K562 (cell line): ENCODE results near the gene PPP2R5A. TPM values are rescaled to one million over a fixed set of nuclear protein-coding genes. Genes with fewer than 3 reads are reported as not detected.
A peak's percentile ranks its signal among the peaks of the same experiment; 100 is the strongest.

ENCODE experiments used
- GATAD2A ChIP-seq: fragments of 450-650 bp; IDR thresholded peaks from 2 replicates; pipeline ENCODE4 v1.6.1; 2017
- LCOR ChIP-seq: sonication (generic); formaldehyde crosslinking; IDR thresholded peaks from 2 replicates; pipeline ENCODE4 v1.8.0; 2022; ENCODE audit warnings: mild to moderate bottlenecking, missing genetic modification reagents
- MYC ChIP-seq, 2 experiments: fragments of 250-450 bp in 1 of 2; sonication (Bioruptor Pico) in 1 of 2; IDR thresholded peaks; 2 replicates each; pipeline versions ENCODE4 v1.5.1 to v1.6.1; 2012 to 2021; ENCODE audit warnings: low read depth in 2 of 2, borderline replicate concordance in 1 of 2, improper control_type of control experiment in 1 of 2, low read length in 1 of 2, mild to moderate bottlenecking in 1 of 2, moderate library complexity in 1 of 2
- NR2C1 ChIP-seq, 2 experiments: fragments of 450-650 bp; IDR thresholded peaks; 2 replicates each; pipeline ENCODE4 v1.6.1; 2017; ENCODE audit warnings: mild to moderate bottlenecking in 2 of 2, antibody characterized with exemption in 1 of 2, inconsistent platforms in 1 of 2, missing compliant biosample characterization in 1 of 2, missing genetic modification characterization in 1 of 2
- PBX2 ChIP-seq, 2 experiments: IDR thresholded peaks in 1 of 2; conservative IDR thresholded peaks in 1 of 2; 2 replicates each; pipeline ENCODE4 v1.6.1; 2016; ENCODE audit warnings: low read depth in 2 of 2, mild to moderate bottlenecking in 1 of 2, missing compliant biosample characterization in 1 of 2, missing genetic modification characterization in 1 of 2, moderate library complexity in 1 of 2
- RAD21 ChIP-seq, 2 experiments: fragments of 250-450 bp in 1 of 2; fragments of 450-650 bp in 1 of 2; sonication (Bioruptor Pico) in 1 of 2; formaldehyde crosslinking in 1 of 2; IDR thresholded peaks in 1 of 2; conservative IDR thresholded peaks in 1 of 2; 2 replicates each; pipeline versions ENCODE4 v1.4.0 to v1.8.0; 2020 to 2022; ENCODE audit warnings: mild to moderate bottlenecking in 2 of 2, moderate library complexity in 1 of 2
- SFPQ ChIP-seq: fragments of 200-400 bp; formaldehyde crosslinking; IDR thresholded peaks from 2 replicates; pipeline ENCODE4 v1.6.1; 2017; ENCODE audit warnings: mild to moderate bottlenecking, low read depth, low read length, moderate library complexity
- SIX5 ChIP-seq, 2 experiments: IDR thresholded peaks; 2 replicates each; pipeline ENCODE4 v1.6.1; 2011; ENCODE audit warnings: low read length in 2 of 2, borderline replicate concordance in 1 of 2, low read depth in 1 of 2, mild to moderate bottlenecking in 1 of 2, moderate library complexity in 1 of 2; ENCODE audit not compliant: insufficient read depth in 1 of 2
- ZBTB9 ChIP-seq: fragments of 450-650 bp; formaldehyde crosslinking; IDR thresholded peaks from 2 replicates; pipeline ENCODE4 v1.4.0; 2020; ENCODE audit warnings: mild to moderate bottlenecking, moderate library complexity
- ZNF146 ChIP-seq: IDR thresholded peaks from one replicate; pipeline ENCODE4 v1.6.1; 2018; ENCODE audit warnings: missing compliant biosample characterization; ENCODE audit not compliant: unreplicated experiment
- ZNF592 ChIP-seq: fragments of 450-650 bp; IDR thresholded peaks from 2 replicates; pipeline ENCODE4 v1.6.1; 2017; ENCODE audit warnings: antibody characterized with exemption, mild to moderate bottlenecking
- polyA plus RNA-seq, 8 experiments: library from polyadenylated mRNA; depleted of rRNA in 4 of 8; stranded (reverse) in 5 of 8; unstranded in 3 of 8; fragments of >200 nt; fragmentation: Nextera tagmentation in 2 of 8; fragmentation: Illumina TruSeq in 1 of 8; extraction: Ambion mirVana in 2 of 8; extraction: Trizol in 1 of 8; gene quantifications; 2 replicates each; pipeline versions ENCODE4 v1.2.1 to v1.2.3, GENCODE V29; 2011 to 2014; ENCODE audit warnings: inconsistent platforms in 1 of 8, missing spikeins in 1 of 8
- total RNA-seq, 7 experiments: library from RNA; depleted of rRNA in 6 of 7; stranded (reverse); fragments of >200 nt in 6 of 7; fragmentation: Illumina TruSeq in 2 of 7; extraction: Trizol in 2 of 7; gene quantifications; 2 replicates each; pipeline versions ENCODE4 v1.2.1 to v1.2.3, GENCODE V29; 2011 to 2021; ENCODE audit warnings: low replicate concordance in 1 of 7

PPP2R5A gene
- total and polyA plus RNA-seq, 9 of the 15 experiments (the other 6 are each of a cell fraction or from before 2014, with no cell fraction given): 26.9 to 106 (median 64.3) TPM

GRCh38 chr1:212247179-212247721, 38.0 kb upstream of the PPP2R5A start (continued):
- TF ChIP-seq SFPQ: no peak
- 0 out of 4 replicates have a peak, but pooled peaks of 1 of the 2 experiments have one; percentile 16 for TF ChIP-seq RAD21 (CRISPR knock-in tag; conservative IDR thresholded peaks at IDR 0.05 in 1 of 2, IDR thresholded peaks at IDR 0.05 in 1 of 2)
- TF ChIP-seq LCOR (CRISPR knock-in tag): no peak
- no peak for TF ChIP-seq ZNF146
- no peak for TF ChIP-seq NR2C1 (IDR thresholded peaks at IDR 0.05)
- TF ChIP-seq NR2C1 (tag; IDR thresholded peaks at IDR 0.05): no peak
- no peak for TF ChIP-seq SIX5 (IDR thresholded peaks at IDR 0.05; ENCODE audit: borderline replicate concordance in 1 of 2, insufficient read depth in 1 of 2, low read depth in 1 of 2, low read length in 2 of 2)
- 0 out of 2 replicates have a peak, but pooled peaks have one; percentile 15 for TF ChIP-seq MYC (IDR thresholded peaks at IDR 0.05; ENCODE audit: low read depth, low read length)
- TF ChIP-seq MYC (CRISPR knock-in tag; IDR thresholded peaks at IDR 0.05; ENCODE audit: borderline replicate concordance, low read depth): no peak
- no peak for TF ChIP-seq PBX2 (CRISPR knock-in tag; IDR thresholded peaks at IDR 0.05; ENCODE audit: low read depth)
- peak; percentile 92 for TF ChIP-seq PBX2 (tag; conservative IDR thresholded peaks at IDR 0.05; ENCODE audit: low read depth)
- peak; percentile 8; the same call in 1 of the 2 replicates for TF ChIP-seq ZNF592
- no peak for TF ChIP-seq GATAD2A
- no peak for TF ChIP-seq ZBTB9 (CRISPR knock-in tag)
